OCI-LY7 (cell line): ENCODE measurements around the gene GYG1.

Source experiments
- CTCF ChIP-seq: fragments of 200-600 bp; sonication (generic); conservative IDR thresholded peaks from 2 replicates; pipeline ENCODE4 v1.5.1; 2014; ENCODE audit warnings: mild to moderate bottlenecking, antibody characterized with exemption, low read length, moderate library complexity, mixed read lengths
- EZH2phosphoT487 ChIP-seq: fragments of 200-600 bp; sonication (generic); IDR thresholded peaks from 2 replicates; pipeline ENCODE4 v1.6.1; 2018; ENCODE audit warnings: low read depth, borderline replicate concordance, mild to moderate bottlenecking, mixed run types, antibody characterized with exemption, low read length, moderate library complexity, mixed read lengths

GRCh38 chr3:149010504-149010951, 19.2 kb downstream of the GYG1 start:
- TF ChIP-seq CTCF (no peak), EZH2phosphoT487 (no peak)
